HG03175 (cell line): ENCODE measurements around the gene ZBTB16.

Experiments
- ATAC-seq: cut with Tn5 transposase; IDR thresholded peaks from one replicate; pipeline ENCODE4 v1.9.1; 2021; ENCODE audit warnings: mild to moderate bottlenecking, moderate library complexity; ENCODE audit not compliant: unreplicated experiment

The ZBTB16 gene

DNA sequence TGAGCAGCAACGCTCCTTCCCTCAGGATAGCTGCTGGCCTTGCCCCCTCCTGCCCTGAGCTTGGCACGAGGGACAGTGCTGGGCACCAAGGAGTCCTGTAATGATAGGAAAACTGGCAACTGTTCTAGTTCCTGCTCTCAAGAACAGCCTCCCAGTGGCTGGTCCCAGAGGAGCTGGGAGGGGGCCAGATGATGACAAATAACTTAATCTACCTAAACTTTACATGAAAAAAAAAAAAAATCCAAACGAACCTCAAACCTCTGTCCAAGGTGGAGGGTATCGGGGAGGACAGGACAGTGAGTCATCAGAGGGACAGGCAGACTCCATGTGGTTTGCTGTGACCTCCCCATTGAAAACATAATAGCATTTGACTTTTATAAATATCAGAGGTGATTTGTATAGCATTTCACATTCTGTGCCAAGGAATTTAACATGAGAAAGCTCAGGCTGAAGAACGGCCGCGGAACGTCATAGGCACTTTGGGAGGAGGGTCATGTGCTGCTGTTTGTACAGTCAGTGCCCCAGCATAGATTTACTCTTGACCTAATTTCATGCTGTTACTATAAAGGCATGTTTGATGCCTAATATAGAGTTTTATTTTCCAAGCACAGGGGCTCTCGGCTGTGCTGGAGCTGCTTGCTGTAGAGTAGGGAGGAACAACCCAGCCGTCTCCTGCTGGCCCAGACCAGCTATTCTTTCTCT lies 138.4 kb downstream of the ZBTB16 start:
- no peak for ATAC-seq

DNA sequence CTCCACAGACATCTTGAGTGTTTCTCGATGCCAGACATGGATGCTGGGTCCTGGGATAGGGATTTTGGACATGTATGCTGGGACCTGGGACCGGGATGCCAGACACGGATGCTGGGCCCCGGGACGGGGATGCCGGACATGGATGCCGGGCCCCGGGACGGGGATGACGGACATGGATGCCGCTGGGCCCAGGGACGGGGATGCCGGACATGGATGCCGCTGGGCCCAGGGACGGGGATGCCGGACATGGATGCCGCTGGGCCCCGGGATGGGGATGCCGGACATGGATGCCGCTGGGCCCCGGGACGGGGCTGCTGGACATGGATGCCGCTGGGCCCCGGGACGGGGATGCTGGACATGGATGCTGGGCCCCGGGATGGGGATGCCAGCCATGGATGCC lies 139.5 kb downstream of the ZBTB16 start:
- no peak for ATAC-seq

DNA sequence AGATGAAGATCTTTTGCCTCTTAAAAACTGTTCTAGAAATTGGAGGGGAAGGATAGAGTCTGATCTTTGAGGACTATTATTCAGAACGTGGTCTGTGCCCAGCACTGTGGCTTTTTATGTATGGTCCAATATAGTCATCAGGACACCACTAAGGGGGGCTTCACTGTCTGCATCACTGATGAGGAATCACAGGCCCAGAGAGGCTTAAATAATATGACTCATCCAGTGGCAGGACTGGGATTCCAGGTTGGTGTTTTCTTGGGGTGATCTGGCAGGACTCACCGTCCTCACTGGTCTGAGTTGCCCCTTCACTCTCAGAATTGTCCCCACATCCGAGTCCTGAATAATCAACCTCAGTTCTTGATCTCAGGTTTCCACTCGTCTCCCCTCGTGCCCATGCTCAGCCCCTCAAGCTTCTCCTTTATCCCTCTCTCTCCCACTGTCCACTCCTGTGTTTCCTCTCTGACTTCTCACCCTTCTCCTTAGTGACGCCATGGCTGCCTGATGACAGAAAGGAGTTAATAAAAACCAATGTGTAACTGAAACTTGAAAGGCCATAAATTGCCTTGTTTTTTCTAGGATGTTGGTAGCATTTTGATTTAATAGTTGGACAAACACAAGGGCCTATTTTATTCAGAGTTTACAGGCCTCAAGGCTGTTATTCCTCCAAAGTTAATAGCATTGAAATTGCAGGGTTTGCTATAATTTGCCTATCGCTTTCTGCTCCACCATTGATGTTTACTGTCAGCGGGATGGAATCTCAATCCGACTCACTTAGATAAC lies 141.0 kb downstream of the ZBTB16 start:
- no peak for ATAC-seq

DNA sequence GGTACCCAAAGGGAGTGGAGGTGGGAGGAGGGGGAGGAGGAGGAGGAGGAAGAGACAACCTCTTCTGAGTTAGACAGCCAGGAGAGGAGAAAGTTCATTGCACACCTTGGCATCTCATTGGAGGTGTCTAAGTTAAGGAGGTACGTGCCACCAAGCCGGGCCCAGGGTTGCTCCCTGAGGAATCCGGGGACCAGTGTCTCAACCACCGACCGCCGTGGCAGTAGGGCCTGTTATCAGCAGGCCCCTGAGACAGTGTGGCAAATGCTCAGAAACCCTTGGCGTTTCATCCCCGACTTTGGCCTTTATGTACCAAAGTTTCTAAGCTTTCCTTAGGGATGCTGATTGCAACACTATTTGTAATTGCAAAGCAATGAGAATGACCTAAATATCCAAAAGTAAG lies 141.7 kb downstream of the ZBTB16 start:
- ATAC-seq: no peak

DNA sequence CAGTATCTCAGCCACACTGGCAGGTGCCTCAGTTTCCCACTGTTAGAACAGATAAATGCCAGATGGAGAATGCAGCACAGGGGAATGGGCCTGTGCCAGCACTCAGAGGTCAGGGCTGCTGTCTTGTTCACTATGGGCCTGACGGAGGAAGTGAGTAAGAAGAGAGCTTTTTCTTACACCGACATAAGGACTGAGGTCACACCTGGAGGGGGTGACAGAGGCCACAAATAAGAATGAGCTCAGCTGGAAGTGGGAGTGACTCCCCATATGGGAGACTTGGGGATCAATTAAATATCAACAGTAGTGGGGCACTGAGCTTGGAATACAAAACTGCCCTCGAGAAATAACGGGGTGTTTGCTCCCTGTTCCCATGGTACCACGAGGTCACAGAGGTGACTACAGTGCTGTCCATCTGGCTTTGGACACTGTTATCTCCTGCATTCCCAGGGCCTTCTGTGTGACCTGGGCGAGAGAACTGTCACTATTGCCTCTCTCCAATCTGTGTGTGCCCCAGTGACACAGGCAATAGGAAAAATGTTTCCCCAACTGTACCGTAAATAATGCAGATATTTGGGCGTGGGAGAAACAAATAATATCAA lies 142.6 kb downstream of the ZBTB16 start:
- ATAC-seq: no peak

DNA sequence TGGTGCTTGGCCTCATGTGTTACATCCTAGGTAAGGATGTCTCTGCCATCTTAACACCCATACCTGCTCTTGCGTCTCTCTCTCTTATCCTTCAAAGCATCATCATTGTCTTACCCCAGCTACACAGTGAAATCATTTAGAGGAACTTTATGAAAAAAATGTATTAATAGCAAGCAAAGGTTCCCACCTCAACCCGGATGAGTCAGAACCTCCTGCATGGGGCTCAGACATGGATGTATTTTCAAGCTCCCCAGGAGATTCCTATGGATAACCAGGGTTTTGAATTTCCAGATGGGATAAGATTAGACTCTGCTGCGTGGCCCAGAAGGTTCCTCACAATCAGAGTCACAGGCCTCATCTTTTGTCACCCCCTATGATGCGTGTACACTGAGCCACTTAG lies 147.6 kb downstream of the ZBTB16 start:
- no peak for ATAC-seq

DNA sequence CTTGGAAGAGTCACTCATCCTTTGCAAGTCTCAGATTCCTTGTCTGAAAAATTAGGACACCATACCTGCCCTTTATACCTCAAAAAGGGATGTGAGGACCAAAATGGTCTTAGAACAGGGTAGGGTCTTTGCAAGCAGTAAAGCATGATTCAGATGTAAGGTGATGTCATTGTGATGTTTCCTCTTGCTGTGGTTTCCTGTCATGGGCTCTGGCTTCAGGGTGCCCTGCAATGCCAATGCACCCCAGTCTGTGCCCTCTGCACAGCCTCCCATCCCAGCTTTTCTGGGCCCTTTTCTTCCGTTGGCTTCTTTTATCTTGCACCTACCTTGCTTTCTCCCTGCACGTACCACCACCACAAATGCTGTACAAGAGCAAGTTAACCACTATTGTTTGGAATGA lies 148.9 kb downstream of the ZBTB16 start:
- ATAC-seq: no peak

DNA sequence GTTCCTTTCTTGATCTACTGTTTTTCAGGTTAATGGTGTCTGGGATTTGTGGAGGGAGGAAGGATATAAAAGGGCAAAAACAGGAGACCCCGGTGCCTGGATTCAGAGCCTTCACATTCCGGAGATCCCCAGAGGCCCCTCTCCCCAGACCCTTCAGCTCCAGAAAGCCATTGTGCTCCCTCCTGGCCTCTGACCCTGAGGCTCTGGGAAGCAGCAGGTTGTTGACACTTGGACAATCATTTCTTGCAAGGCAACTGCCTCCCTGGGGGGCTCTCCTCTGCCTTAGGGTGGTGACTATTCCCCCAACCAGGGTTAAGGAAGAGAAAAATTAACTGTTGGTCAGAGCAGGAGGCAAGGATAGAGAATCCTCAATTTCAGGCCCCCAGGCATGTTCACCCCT lies 149.8 kb downstream of the ZBTB16 start:
- no peak for ATAC-seq

DNA sequence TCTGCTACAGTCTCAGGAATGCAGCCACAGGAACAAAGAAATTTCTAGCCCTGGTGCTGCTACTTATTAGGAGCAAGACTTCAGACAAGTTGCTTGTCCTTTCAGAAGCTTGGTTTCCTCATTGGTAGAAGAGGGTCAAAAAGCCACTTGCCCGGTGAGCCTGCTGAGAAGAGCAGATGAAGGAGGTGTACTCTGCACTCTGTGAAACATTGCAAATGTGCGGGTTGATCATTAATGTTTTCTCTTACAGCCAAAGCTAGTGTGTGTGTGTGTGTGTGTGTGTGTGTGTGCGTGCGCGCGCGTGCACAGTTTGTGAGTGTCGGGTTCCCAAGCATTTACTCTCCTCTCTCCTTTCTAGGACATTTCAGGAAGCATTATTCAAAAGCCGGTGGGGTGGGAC lies 150.4 kb downstream of the ZBTB16 start:
- ATAC-seq: no peak

DNA sequence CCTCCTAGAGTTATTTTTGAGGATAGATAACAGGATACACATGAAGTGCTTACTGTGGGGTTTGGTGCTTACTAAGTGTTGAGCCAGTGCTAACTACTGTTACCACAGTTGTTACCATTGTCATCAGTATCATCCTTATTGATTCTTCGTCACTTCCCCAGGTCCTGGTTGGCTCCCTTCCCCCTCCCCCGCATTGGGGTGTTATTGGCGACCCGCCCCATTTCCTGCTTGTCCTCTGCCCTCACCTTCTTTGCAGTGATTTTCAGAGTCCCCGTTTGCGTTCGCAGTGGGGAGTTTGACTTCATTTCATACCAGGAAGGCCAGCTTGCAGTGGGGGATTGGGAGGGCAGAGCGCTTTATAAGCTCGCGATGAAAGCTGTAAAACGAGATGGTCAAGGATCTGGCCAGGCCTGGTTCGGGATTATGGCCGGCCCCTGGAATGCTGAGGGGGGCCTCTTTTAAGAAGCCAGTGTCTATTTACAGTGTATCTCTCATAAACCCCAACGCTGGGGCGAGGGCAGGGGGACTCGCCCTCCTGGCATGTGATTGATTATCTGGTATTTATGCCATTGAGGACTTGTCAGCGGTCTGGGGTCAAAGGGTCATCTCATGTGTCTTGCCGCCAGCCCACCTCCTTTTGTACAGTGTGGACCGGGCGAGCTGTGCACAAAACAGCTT lies 152.1 kb downstream of the ZBTB16 start:
- ATAC-seq: no peak

DNA sequence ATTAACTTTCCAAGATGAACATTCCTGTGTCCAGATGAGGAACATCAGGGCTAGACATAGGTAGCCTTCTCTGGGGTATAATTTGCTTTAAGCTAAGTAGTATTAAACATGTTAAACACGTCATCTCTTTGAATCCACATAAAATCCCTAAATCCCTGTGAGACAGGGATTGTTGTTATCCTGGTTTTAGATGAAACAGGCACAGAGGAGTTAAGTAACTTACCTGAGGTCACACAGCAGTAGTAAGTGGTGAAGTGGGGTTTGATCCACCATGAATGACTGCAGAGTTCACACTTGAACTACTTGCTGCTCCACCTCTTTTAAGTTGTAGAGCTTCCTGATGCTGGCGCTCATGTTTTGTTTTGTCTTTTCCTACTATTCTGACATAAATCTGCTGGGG lies 154.1 kb downstream of the ZBTB16 start:
- ATAC-seq: no peak

DNA sequence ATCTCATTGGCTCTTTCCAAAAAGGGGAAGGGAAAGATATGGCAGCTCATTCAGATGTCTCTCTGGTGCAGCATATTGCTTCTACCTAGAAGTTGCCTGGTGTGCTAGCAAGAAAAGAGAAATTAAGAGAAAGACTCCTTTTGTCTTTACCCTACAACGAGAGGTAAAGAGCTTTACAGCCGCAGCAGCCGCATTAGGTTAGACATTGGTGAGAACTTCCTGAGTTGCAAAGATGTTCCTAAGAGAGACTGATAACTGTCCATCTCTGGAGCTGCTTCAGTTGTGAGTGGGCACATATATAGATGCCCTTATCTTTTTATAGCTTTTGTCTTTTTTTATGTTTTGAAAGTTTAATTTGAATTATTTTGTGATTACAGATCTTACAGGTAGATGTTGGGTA lies 155.9 kb downstream of the ZBTB16 start:
- ATAC-seq: no peak

DNA sequence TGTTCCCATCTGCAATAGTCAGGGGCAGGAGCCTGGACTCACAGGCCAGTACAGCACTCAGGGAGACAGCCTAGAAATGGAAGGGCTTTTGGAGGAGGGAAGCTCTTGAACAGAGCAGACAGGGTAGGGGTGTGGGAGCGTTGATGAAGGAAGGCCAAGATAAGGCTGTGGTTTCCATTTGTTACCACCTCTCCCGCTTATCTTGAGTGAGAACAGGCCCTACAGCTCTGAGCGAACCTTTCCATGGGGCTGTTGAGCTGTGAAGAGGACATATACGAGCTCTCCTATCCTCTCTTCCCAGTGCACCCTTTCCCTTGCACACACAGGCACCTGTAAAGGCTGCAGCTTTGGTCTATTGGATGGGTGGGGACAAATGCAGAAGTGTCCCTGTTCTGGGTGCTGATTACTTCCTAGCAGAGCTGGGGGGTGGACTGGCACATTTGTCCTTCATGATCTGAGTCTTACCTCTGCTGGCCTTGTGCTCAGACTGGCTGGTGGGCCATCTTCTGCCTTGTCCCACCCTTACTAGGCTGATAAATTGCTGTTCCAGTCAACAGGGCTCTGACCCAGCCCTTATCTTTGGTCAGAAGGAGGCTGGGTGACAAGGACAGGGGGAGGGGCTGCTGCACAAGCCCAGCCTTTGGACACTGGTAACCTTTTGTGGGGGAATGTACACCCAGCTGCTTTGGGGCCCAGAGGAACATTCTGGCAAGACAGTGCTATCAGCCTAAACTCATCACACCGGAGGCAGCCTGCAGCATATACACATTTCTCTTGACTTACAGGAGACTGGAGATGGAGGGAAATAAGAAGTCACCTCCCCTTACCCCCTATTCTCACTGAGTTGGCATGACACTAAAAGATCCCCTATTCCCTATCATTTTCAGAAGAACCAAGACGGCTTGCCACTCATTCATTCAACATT lies 156.6 kb downstream of the ZBTB16 start:
- ATAC-seq: no peak

DNA sequence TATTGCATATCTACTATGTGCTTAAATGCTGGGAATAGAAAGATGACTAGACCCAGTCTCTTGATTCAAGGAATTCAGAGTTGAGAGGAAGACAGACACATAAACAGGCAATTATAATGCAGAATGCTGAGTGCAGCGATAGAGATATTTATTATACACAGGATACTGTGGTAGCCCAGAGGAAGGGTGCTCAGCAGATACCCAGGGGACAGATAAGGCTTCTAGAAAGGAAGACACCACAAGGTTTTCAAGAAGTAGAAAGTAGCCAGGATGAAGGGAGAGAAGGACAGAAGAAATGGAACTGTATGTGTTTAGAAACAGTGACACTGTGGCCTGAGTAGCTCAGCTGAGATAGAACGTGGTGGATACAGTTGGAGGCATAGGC lies 157.3 kb downstream of the ZBTB16 start:
- ATAC-seq: no peak

DNA sequence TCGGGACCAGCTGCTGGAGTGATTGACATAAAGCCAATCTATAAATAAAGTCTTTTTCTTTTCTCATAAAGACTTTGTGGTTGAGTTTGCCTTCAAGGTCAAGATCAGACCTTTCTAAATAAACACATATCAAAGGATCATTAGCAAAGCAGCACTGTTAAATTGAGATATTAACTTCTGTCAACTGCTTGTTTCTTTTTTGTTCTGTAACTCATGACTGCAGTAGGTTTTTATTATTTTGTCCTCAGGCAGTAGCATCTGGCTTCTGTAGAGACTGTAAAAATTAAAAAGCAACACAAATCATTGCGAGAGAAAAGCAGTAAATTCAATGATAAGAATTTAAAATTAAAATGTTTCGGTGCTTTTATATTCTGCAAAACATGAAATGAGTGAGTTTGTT lies 159.0 kb downstream of the ZBTB16 start:
- ATAC-seq: no peak

DNA sequence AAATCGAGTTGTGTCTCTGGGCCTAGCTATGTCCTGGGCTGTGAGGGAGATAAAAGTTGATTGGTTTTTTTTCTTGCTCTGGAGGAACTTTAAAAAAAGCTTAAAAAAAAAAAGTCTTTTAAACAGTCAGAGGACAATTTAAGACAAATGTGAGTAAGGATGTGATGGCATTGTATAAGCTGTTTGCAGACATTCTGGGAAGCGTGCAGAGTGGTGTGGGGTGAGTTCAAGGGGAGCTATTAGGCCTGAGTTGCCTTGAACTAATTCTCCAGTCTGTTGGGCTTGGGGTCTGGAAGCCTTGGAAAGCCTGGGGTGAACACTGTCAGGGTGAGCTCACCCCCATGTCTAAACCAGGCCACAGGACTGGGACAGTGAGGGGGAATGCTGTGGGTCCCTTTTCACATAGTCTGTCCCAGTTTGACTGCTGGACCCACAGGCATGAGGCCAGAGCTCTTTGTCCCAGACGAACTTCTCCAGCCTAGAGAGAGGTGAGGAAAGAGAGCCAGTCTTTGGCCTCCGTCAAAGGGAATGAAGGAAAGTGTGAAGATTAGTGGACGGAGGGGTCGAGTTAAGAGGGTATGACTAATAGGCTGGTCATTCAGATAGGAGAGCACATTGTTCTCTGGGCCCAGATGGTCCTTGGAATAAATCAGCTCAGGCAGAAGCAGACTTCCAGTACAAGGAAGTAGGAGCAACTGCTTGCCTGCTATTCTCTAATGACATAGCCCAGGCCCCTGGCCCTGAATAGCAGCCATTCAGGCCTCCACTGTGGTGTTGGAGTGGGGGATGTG lies 160.2 kb downstream of the ZBTB16 start:
- ATAC-seq: no peak

DNA sequence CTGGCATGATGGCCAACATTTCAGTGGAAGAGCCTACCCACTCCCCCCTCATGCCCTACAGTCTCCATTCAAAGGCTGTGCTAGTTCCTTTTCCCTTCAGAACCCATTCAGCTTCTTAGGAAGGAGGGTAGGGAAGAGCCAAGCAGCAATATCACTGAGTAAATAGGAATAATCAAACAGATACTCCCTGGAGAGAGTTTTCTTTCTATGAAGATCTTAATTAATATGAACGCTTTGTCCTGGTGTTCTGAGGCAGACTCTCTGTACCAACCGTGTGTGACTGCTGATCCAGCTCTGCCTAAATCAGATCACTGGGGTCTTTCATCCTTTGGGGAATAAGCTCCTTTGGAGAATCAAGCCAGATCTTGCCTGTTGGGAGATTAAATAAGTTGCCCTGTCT lies 161.5 kb downstream of the ZBTB16 start:
- no peak for ATAC-seq

DNA sequence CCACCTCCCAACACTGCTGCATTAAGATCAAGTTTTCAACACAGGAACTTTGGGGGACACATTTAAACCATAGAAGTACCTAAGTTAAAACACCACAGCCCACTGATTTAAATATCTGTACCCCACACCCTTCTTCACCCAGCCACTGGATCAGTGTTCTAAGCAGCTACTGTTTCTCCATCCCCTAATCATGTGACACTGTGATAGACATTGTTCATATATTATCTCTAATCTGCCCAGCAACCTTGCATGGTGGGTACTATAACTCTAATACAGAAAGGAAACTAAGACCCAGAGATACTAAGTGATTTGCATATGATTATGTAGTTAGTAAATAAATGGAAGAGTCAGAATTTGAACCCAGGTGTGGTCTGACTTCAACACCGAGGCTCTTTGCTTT lies 166.2 kb downstream of the ZBTB16 start:
- ATAC-seq: no peak

DNA sequence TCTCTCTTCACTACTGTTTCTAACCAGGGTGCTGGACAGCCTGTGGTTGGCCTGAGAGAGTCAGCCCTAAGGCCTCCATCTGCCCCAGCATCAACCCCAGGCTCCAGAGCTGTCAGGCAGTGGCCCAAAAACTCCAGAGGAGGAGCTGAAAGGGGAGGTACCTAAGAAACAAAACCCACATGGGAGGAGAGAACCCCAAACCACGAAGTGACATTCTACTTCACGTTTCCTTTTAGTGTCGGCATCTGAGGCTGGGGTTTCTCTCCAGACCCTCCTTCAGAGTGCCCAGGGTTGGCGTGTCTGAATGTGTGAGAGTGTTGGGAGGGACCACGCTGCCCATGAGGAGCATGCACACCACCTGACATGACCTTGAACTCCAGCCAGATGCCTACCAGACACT lies 166.8 kb downstream of the ZBTB16 start:
- no peak for ATAC-seq
